HepG2 (cell line): ENCODE data around the gene BICRA. TPM values are rescaled to one million over a fixed set of nuclear protein-coding genes. Genes with fewer than 3 reads are reported as not detected.

ENCODE experiments used
- ATAC-seq: fragments of 200-7000 bp; cut with Tn5 transposase; 3 replicates; pipeline ENCODE4 v1.9.1; 2020; ENCODE audit warnings: mild to moderate bottlenecking, moderate library complexity
- BruUV-seq: library from RNA; stranded (reverse); fragments of 400-500 nt; replicated peaks from 2 replicates; lab custom pipeline; 2021; lab: Mats Ljungman, UMichigan
- CTCF ChIA-PET: fragments of 300-600 bp; formaldehyde crosslinking; extraction: SDS; loops from one replicate; lab custom pipeline; 2021; ENCODE audit warnings: low total read pairs, inconsistent platforms, low intra/inter-chr PET ratio; lab: Yijun Ruan, JAX
- POLR2A ChIA-PET: fragments of 350-600 bp; sonication (Branson Sonifier 250); formaldehyde crosslinking; loops from one replicate; lab custom pipeline; 2020; ENCODE audit warnings: antibody characterized with exemption, inconsistent platforms; lab: Yijun Ruan, JAX
- DNase-seq: peaks from one replicate; pipeline ENCODE4 v3.0.0-alpha.2; 2015; ENCODE audit warnings: low spot score
- FAIRE-seq: peaks from 3 replicates; lab custom pipeline; 2011; peaks lifted over from hg19 to GRCh38; lab: Jason Lieb, UNC
- H2AFZ ChIP-seq: one replicate; pipeline ENCODE4 v1.6.1; 2011; ENCODE audit warnings: low read length, inconsistent platforms
- H3K27ac ChIP-seq: fragments of 300-600 bp; 3 replicates; pipeline ENCODE4 v1.8.0; 2011; ENCODE audit warnings: mixed run types, mild to moderate bottlenecking, mixed read lengths, low read length, inconsistent platforms; ENCODE audit not compliant: insufficient read depth; ENCODE audit errors: extremely low read length
- H3K27me3 ChIP-seq, 2 experiments: fragments of 200-600 bp in 1 of 2; 2 replicates in 1 of 2; 3 replicates in 1 of 2; pipeline versions ENCODE4 v1.6.0 to v1.8.0; 2011; ENCODE audit warnings: low read length in 2 of 2, mild to moderate bottlenecking in 2 of 2, moderate library complexity in 2 of 2, inconsistent platforms in 1 of 2; ENCODE audit not compliant: insufficient read depth in 2 of 2, control insufficient read depth in 1 of 2
- H3K36me3 ChIP-seq, 2 experiments: fragments of 200-600 bp in 1 of 2; replicated peaks in 1 of 2; 2 replicates in 1 of 2; 3 replicates in 1 of 2; pipeline versions ENCODE4 v1.5.1 to v1.8.0; 2011; ENCODE audit warnings: low read length in 2 of 2, inconsistent platforms in 1 of 2; ENCODE audit not compliant: insufficient read depth in 2 of 2, control insufficient read depth in 1 of 2
- H3K4me1 ChIP-seq: 2 replicates; pipeline ENCODE4 v1.5.1; 2012; ENCODE audit warnings: low read length, inconsistent platforms; ENCODE audit not compliant: insufficient read depth
- H3K4me2 ChIP-seq: 2 replicates; pipeline ENCODE4 v1.6.0; 2011; ENCODE audit warnings: low read depth, low read length, inconsistent platforms
- H3K4me3 ChIP-seq, 3 experiments: fragments of 200-600 bp in 1 of 3; sonication (generic), shearing (Covaris generic) in 1 of 3; replicated peaks in 1 of 3; 2 replicates each; pipeline ENCODE4 v1.5.1; 2011 to 2016; ENCODE audit warnings: low read length in 3 of 3, inconsistent platforms in 2 of 3, low read depth in 2 of 3, mild to moderate bottlenecking in 2 of 3, control low read depth in 1 of 3, mixed read lengths in 1 of 3; ENCODE audit not compliant: insufficient read depth in 1 of 3
- H3K79me2 ChIP-seq: one replicate; pipeline ENCODE4 v1.6.1; 2011; ENCODE audit warnings: low read length, inconsistent platforms; ENCODE audit not compliant: insufficient read depth
- H3K9ac ChIP-seq: 2 replicates; pipeline ENCODE4 v1.6.0; 2011; ENCODE audit warnings: mild to moderate bottlenecking, low read depth, low read length, inconsistent platforms; ENCODE audit not compliant: insufficient read depth
- H3K9me3 ChIP-seq: 2 replicates; pipeline ENCODE4 v1.5.1; 2012; ENCODE audit warnings: mild to moderate bottlenecking, low read length
- H4K20me1 ChIP-seq: 2 replicates; pipeline ENCODE4 v1.6.0; 2011; ENCODE audit warnings: inconsistent platforms, mild to moderate bottlenecking, low read length, moderate library complexity; ENCODE audit not compliant: insufficient read depth
- ARID2 ChIP-seq: sonication (generic); formaldehyde crosslinking; IDR thresholded peaks from 2 replicates; pipeline ENCODE4 v1.8.1; 2022; ENCODE audit warnings: mild to moderate bottlenecking, missing genetic modification reagents, borderline replicate concordance
- KLF15 ChIP-seq: sonication (generic); formaldehyde crosslinking; IDR thresholded peaks from 2 replicates; pipeline ENCODE4 v1.8.1; 2023; ENCODE audit warnings: borderline replicate concordance, mild to moderate bottlenecking, inconsistent platforms, missing genetic modification reagents, mixed read lengths
- MBD4 ChIP-seq: IDR thresholded peaks from 2 replicates; pipeline ENCODE4 v1.6.1; 2012; ENCODE audit warnings: low read length, inconsistent platforms, borderline replicate concordance
- PRPF4 ChIP-seq: fragments of 200-400 bp; formaldehyde crosslinking; IDR thresholded peaks from 2 replicates; pipeline ENCODE4 v1.6.1; 2016; ENCODE audit warnings: low read length, low read depth; ENCODE audit not compliant: poor library complexity, severe bottlenecking
- RXRA ChIP-seq: sonication (generic); formaldehyde crosslinking; IDR thresholded peaks from 2 replicates; pipeline ENCODE4 v1.5.1; 2020; ENCODE audit warnings: missing genetic modification reagents
- RXRB ChIP-seq: IDR thresholded peaks from 2 replicates; pipeline ENCODE4 v1.6.1; 2016; ENCODE audit warnings: borderline replicate concordance, missing genetic modification reagents, missing compliant biosample characterization
- ZMYM3 ChIP-seq: sonication (generic); formaldehyde crosslinking; IDR thresholded peaks from 2 replicates; pipeline ENCODE4 v1.5.1; 2020; ENCODE audit warnings: mild to moderate bottlenecking, missing genetic modification reagents
- ZNF317 ChIP-seq: sonication (generic); formaldehyde crosslinking; IDR thresholded peaks from 2 replicates; pipeline ENCODE4 v1.5.0; 2020; ENCODE audit warnings: mild to moderate bottlenecking, missing genetic modification reagents
- ZNF556 ChIP-seq: sonication (generic); formaldehyde crosslinking; IDR thresholded peaks from 2 replicates; pipeline ENCODE4 v1.4.0; 2020; ENCODE audit warnings: mild to moderate bottlenecking, missing genetic modification reagents, borderline replicate concordance
- ZNF563 ChIP-seq: sonication (generic); formaldehyde crosslinking; IDR thresholded peaks from 2 replicates; pipeline ENCODE4 v1.8.0; 2022; ENCODE audit warnings: mild to moderate bottlenecking, moderate library complexity, missing genetic modification reagents
- ZNF891 ChIP-seq: sonication (generic); formaldehyde crosslinking; IDR thresholded peaks from 2 replicates; pipeline ENCODE4 v1.5.0; 2020; ENCODE audit warnings: mild to moderate bottlenecking, missing genetic modification reagents
- WGBS: methylation state at CpG from one replicate; pipeline ENCODE4 v1.1.6; 2017; ENCODE audit warnings: low lambda C conversion rate; 5-methylcytosine and 5-hydroxymethylcytosine counted together
- in situ Hi-C: cut with HindIII; loops from 2 replicates; pipeline ENCODE4 v1.10.0; 2017; ENCODE audit warnings: low pct_unique_long_range_greater_than_20kb; ENCODE audit not compliant: extremely low pct_ligation_motif_present
- intact Hi-C: fragments of 100-400 bp; cut with micrococcal nuclease; formaldehyde crosslinking; loops from one replicate; pipeline ENCODE4 v1.10.0; 2022; ENCODE audit not compliant: unreplicated experiment
- polyA plus RNA-seq, 8 experiments: library from polyadenylated mRNA; depleted of rRNA in 3 of 8; stranded (reverse) in 7 of 8; unstranded in 1 of 8; fragments of >200 nt; fragmentation: Illumina TruSeq in 4 of 8; extraction: Trizol in 4 of 8; gene quantifications; 2 replicates each; pipeline versions ENCODE4 v1.2.1 to v1.2.3, GENCODE V29; 2011 to 2016; ENCODE audit warnings: low read depth in 4 of 8, missing spikeins in 1 of 8, mixed read lengths in 1 of 8; ENCODE audit not compliant: insufficient read depth in 1 of 8
- total RNA-seq, 5 experiments: library from RNA; depleted of rRNA; stranded (reverse); fragments of >200 nt; fragmentation: Illumina TruSeq; extraction: Trizol; gene quantifications; 2 replicates each; pipeline ENCODE4 v1.2.3, GENCODE V29; 2016; ENCODE audit warnings: low read depth in 1 of 5
- TF ChIP-seq, protein P1 (sequence below): sonication (generic); formaldehyde crosslinking; IDR thresholded peaks from 2 replicates; pipeline ENCODE4 v1.5.1; 2020; ENCODE audit warnings: mild to moderate bottlenecking, missing genetic modification reagents, borderline replicate concordance
- TF ChIP-seq, protein P2 (sequence below): sonication (generic); formaldehyde crosslinking; IDR thresholded peaks from 2 replicates; pipeline ENCODE4 v1.8.1; 2022; ENCODE audit warnings: mild to moderate bottlenecking, missing genetic modification reagents
- TF ChIP-seq, protein P3 (sequence below): sonication (generic); formaldehyde crosslinking; IDR thresholded peaks from 2 replicates; pipeline ENCODE4 v1.5.0; 2020; ENCODE audit warnings: missing genetic modification reagents, mild to moderate bottlenecking, borderline replicate concordance

BICRA gene
- total and polyA plus RNA-seq, 2 of the 13 experiments (the other 11 are each of a cell fraction or from before 2014, with no cell fraction given): 0.55 to 0.71 TPM

DNA sequence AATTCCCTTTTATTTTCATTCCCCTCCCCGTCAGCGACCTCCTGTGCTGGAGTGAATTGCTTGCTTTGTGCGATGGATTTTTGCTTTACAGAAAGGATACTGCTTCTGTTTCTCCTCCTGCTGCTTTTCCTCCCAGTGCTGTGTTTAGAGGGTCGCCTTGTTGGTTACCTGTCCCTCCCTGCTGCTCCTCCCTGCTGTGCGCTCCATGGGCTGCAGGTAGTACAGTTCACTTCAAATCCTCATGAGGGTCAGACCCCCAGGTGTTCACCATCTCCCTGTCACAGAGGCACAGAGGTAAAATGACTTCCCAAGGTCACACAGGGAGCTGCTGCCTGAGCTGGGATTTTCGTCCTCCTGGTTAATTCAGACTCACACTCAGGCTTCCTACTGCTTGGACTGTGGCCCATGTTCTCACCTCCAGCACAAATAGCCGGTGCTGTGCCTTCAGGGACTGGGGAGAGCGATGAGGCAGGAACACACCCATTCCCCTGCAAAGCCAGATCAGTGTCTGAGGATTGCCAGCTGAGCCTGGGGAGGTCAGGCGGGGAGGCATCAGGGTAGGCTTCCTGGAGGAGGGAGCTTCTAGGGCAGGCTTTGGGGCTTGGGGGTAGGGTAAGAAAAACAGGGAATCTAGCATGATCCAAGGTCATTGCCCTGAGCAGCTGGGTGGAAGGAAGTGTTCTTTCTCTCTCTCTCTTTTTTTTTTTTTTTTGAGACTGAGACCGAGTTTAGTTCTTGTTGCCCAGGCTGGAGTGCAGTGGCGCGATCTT lies 14.4 kb downstream of the BICRA start:
- intact Hi-C loops: no loop called here
- H3K27me3 ChIP-seq: no peaks in the 10 kb centered on the region
- no peak for DNase-seq
- peak; percentile 45 for ATAC-seq
- H3K9ac ChIP-seq: peak overlapping the region; percentile 47
- CTCF ChIA-PET: no interaction called here
- peak overlapping the region; percentile 58 for H3K4me2 ChIP-seq
- WGBS: 72% methylated on average over 10 of the region's 12 CpGs
- peaks cover 26% of the 10 kb centered on the region for H3K79me2 ChIP-seq
- peak overlapping the region in 2 of 3 experiments; percentile 10 to 43; a peak in 2 of 6 replicates for H3K4me3 ChIP-seq
- peaks cover 60% of the 10 kb centered on the region for H3K4me1 ChIP-seq
- H2AFZ ChIP-seq: no peak overlapping the region
- no TSS peak for BruUV-seq
- H3K27ac ChIP-seq: peak overlapping the region; percentile 76
- no peaks in the 10 kb centered on the region for H3K9me3 ChIP-seq
- peaks cover 14% of the 10 kb centered on the region for H4K20me1 ChIP-seq
- POLR2A ChIA-PET: interaction anchor here (0.9 to 2.1 kb wide), 4 partner anchors 13 to 111 kb away, joined by 4 to 8 read pairs (median 4); no protein-coding TSS in a partner anchor
- FAIRE-seq: peak; percentile 44
- in situ Hi-C loops: no loop called here
- no peaks in the 10 kb centered on the region for H3K36me3 ChIP-seq
- 0 out of 2 replicates have a peak, but pooled peaks have one; percentile 6 for TF ChIP-seq ZNF891 (CRISPR knock-in tag)
- TF ChIP-seq ZNF563 (CRISPR knock-in tag): 0 out of 2 replicates have a peak, but pooled peaks have one; percentile 8
- TF ChIP-seq MBD4: no peak
- 0 out of 2 replicates have a peak, but pooled peaks have one; percentile 12 for TF ChIP-seq ZNF317 (CRISPR knock-in tag)
- peak; percentile 29 for TF ChIP-seq ZMYM3 (CRISPR knock-in tag)
- TF ChIP-seq RXRB: no peak
- TF ChIP-seq RXRA (CRISPR knock-in tag): 0 out of 2 replicates have a peak, but pooled peaks have one; percentile 4
- TF ChIP-seq, protein P1, sequence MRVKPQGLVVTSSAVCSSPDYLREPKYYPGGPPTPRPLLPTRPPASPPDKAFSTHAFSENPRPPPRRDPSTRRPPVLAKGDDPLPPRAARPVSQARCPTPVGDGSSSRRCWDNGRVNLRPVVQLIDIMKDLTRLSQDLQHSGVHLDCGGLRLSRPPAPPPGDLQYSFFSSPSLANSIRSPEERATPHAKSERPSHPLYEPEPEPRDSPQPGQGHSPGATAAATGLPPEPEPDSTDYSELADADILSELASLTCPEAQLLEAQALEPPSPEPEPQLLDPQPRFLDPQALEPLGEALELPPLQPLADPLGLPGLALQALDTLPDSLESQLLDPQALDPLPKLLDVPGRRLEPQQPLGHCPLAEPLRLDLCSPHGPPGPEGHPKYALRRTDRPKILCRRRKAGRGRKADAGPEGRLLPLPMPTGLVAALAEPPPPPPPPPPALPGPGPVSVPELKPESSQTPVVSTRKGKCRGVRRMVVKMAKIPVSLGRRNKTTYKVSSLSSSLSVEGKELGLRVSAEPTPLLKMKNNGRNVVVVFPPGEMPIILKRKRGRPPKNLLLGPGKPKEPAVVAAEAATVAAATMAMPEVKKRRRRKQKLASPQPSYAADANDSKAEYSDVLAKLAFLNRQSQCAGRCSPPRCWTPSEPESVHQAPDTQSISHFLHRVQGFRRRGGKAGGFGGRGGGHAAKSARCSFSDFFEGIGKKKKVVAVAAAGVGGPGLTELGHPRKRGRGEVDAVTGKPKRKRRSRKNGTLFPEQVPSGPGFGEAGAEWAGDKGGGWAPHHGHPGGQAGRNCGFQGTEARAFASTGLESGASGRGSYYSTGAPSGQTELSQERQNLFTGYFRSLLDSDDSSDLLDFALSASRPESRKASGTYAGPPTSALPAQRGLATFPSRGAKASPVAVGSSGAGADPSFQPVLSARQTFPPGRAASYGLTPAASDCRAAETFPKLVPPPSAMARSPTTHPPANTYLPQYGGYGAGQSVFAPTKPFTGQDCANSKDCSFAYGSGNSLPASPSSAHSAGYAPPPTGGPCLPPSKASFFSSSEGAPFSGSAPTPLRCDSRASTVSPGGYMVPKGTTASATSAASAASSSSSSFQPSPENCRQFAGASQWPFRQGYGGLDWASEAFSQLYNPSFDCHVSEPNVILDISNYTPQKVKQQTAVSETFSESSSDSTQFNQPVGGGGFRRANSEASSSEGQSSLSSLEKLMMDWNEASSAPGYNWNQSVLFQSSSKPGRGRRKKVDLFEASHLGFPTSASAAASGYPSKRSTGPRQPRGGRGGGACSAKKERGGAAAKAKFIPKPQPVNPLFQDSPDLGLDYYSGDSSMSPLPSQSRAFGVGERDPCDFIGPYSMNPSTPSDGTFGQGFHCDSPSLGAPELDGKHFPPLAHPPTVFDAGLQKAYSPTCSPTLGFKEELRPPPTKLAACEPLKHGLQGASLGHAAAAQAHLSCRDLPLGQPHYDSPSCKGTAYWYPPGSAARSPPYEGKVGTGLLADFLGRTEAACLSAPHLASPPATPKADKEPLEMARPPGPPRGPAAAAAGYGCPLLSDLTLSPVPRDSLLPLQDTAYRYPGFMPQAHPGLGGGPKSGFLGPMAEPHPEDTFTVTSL (CRISPR knock-in tag): peak; percentile 39; the same call in 1 of the 2 replicates
- TF ChIP-seq PRPF4: no peak
- no peak for TF ChIP-seq KLF15
- TF ChIP-seq ARID2 (CRISPR knock-in tag): no peak
- TF ChIP-seq, protein P2, sequence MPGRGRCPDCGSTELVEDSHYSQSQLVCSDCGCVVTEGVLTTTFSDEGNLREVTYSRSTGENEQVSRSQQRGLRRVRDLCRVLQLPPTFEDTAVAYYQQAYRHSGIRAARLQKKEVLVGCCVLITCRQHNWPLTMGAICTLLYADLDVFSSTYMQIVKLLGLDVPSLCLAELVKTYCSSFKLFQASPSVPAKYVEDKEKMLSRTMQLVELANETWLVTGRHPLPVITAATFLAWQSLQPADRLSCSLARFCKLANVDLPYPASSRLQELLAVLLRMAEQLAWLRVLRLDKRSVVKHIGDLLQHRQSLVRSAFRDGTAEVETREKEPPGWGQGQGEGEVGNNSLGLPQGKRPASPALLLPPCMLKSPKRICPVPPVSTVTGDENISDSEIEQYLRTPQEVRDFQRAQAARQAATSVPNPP (CRISPR knock-in tag): no peak
- 0 out of 2 replicates have a peak, but pooled peaks have one; percentile 5 for TF ChIP-seq ZNF556 (CRISPR knock-in tag)
- TF ChIP-seq, protein P3, sequence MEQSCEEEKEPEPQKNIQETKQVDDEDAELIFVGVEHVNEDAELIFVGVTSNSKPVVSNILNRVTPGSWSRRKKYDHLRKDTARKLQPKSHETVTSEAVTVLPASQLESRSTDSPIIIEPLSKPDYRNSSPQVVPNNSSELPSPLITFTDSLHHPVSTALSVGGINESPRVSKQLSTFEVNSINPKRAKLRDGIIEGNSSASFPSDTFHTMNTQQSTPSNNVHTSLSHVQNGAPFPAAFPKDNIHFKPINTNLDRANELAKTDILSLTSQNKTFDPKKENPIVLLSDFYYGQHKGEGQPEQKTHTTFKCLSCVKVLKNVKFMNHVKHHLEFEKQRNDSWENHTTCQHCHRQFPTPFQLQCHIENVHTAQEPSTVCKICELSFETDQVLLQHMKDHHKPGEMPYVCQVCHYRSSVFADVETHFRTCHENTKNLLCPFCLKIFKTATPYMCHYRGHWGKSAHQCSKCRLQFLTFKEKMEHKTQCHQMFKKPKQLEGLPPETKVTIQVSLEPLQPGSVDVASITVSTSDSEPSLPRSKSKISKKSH (CRISPR knock-in tag): 0 out of 2 replicates have a peak, but pooled peaks have one; percentile 12
